K562 (cell line): Measurements from ENCODE around the gene BOLA1. TPM values are rescaled to one million over a fixed set of nuclear protein-coding genes. Genes with fewer than 3 reads are reported as not detected.

Experiments
- ATAC-seq: fragments of 200-7000 bp; cut with Tn5 transposase; 3 replicates; pipeline ENCODE4 v1.9.1; 2020; ENCODE audit warnings: moderate library complexity
- BruUV-seq: library from RNA; stranded (reverse); fragments of 400-500 nt; replicated peaks from 2 replicates; lab custom pipeline; 2021; lab: Mats Ljungman, UMichigan
- CTCF ChIA-PET: fragments of 300-600 bp; formaldehyde crosslinking; extraction: SDS; loops from one replicate; lab custom pipeline; 2021; ENCODE audit warnings: low intra/inter-chr PET ratio; lab: Yijun Ruan, JAX
- POLR2A ChIA-PET: fragments of 300-600, 350-650 bp; sonication (Branson Sonifier 250); formaldehyde crosslinking; extraction: SDS; loops from one replicate; lab custom pipeline; 2021; ENCODE audit warnings: antibody characterized with exemption, inconsistent platforms; lab: Yijun Ruan, JAX
- DNase-seq, 4 experiments: peaks; one replicate each; pipeline versions ENCODE4 v3.0.0 to v3.0.0-alpha.2; 2011 to 2018; ENCODE audit warnings: low spot score in 3 of 4, mixed read lengths in 3 of 4; ENCODE audit errors: extremely low read depth in 1 of 4
- FAIRE-seq: peaks from 2 replicates; lab custom pipeline; 2011; peaks lifted over from hg19 to GRCh38; lab: Jason Lieb, UNC
- H2AFZ ChIP-seq: 2 replicates; pipeline ENCODE4 v1.6.0; 2011; ENCODE audit warnings: low read depth, low read length, control low read depth, inconsistent platforms
- H3K27ac ChIP-seq: fragments of 200-600 bp; 3 replicates; pipeline ENCODE4 v1.8.0; 2011; ENCODE audit warnings: low read depth, mild to moderate bottlenecking, control low read depth, inconsistent platforms, low read length, moderate library complexity, mixed read lengths; ENCODE audit errors: extremely low read depth
- H3K27me3 ChIP-seq, 2 experiments: fragments of 300-600 bp in 1 of 2; 2 replicates in 1 of 2; 3 replicates in 1 of 2; pipeline versions ENCODE4 v1.6.0 to v1.8.0; 2011; ENCODE audit warnings: inconsistent platforms in 2 of 2, low read length in 2 of 2, mild to moderate bottlenecking in 1 of 2, mixed read lengths in 1 of 2, moderate library complexity in 1 of 2; ENCODE audit not compliant: control insufficient read depth in 2 of 2, insufficient read depth in 2 of 2
- H3K36me3 ChIP-seq: fragments of 300-600 bp; 3 replicates; pipeline ENCODE4 v1.8.0; 2011; ENCODE audit warnings: mild to moderate bottlenecking, low read length, inconsistent platforms; ENCODE audit not compliant: control insufficient read depth, insufficient read depth
- H3K4me1 ChIP-seq, 2 experiments: fragments of 200-600 bp in 1 of 2; replicated peaks in 1 of 2; 2 replicates in 1 of 2; 3 replicates in 1 of 2; pipeline versions ENCODE4 v1.5.1 to v1.8.0; 2011; ENCODE audit warnings: inconsistent platforms in 2 of 2, low read length in 2 of 2, mild to moderate bottlenecking in 1 of 2, mixed read lengths in 1 of 2, moderate library complexity in 1 of 2; ENCODE audit not compliant: control insufficient read depth in 2 of 2, insufficient read depth in 2 of 2
- H3K4me2 ChIP-seq: 2 replicates; pipeline ENCODE4 v1.6.1; 2011; ENCODE audit warnings: low read length, control low read depth, inconsistent platforms, mixed read lengths; ENCODE audit not compliant: insufficient read depth
- H3K4me3 ChIP-seq: fragments of 200-600 bp; sonication (generic), shearing (Covaris generic); 2 replicates; pipeline ENCODE4 v1.5.1; 2016; ENCODE audit warnings: control low read depth, inconsistent platforms
- H3K79me2 ChIP-seq: fragments of 200-600 bp; 3 replicates; pipeline ENCODE4 v1.8.0; 2011; ENCODE audit warnings: low read length, inconsistent platforms; ENCODE audit not compliant: control insufficient read depth, insufficient read depth
- H3K9ac ChIP-seq, 2 experiments: 2 replicates each; pipeline versions ENCODE4 v1.6.0 to v1.6.1; 2011; ENCODE audit warnings: low read depth in 2 of 2, low read length in 2 of 2, control low read depth in 1 of 2, inconsistent platforms in 1 of 2, mild to moderate bottlenecking in 1 of 2, mixed read lengths in 1 of 2; ENCODE audit not compliant: insufficient read depth in 1 of 2
- H3K9me1 ChIP-seq: one replicate; pipeline ENCODE4 v1.6.0; 2011; ENCODE audit warnings: inconsistent platforms, mild to moderate bottlenecking, low read length, moderate library complexity; ENCODE audit not compliant: control insufficient read depth, insufficient read depth
- H3K9me3 ChIP-seq: replicated peaks from 2 replicates; pipeline ENCODE4 v1.5.1; 2011; ENCODE audit warnings: low read depth, low read length, inconsistent platforms; ENCODE audit not compliant: control insufficient read depth, insufficient read depth
- H4K20me1 ChIP-seq: replicated peaks from 2 replicates; pipeline ENCODE4 v1.6.1; 2011; ENCODE audit warnings: low read length, inconsistent platforms, mixed read lengths; ENCODE audit not compliant: control insufficient read depth, insufficient read depth
- ARNT ChIP-seq, 2 experiments: fragments of 450-650 bp; IDR thresholded peaks; 2 replicates each; pipeline ENCODE4 v1.6.1; 2016; ENCODE audit warnings: mild to moderate bottlenecking in 1 of 2
- EP300 ChIP-seq: IDR thresholded peaks from 2 replicates; pipeline ENCODE4 v1.6.1; 2012; ENCODE audit warnings: low read length, improper control_type of control experiment
- KDM5B ChIP-seq: fragments of 200-600 bp; sonication (generic); IDR thresholded peaks from 2 replicates; pipeline ENCODE4 v1.6.1; 2012; ENCODE audit warnings: low read depth, mild to moderate bottlenecking, moderate library complexity, low read length, control low read depth, inconsistent platforms; ENCODE audit not compliant: insufficient replicate concordance
- NR4A1 ChIP-seq, 2 experiments: fragments of 250-450 bp in 1 of 2; fragments of 450-650 bp in 1 of 2; sonication (Bioruptor Pico) in 1 of 2; IDR thresholded peaks; 2 replicates each; pipeline versions ENCODE4 v1.4.0 to v1.6.1; 2016 to 2020; ENCODE audit warnings: mild to moderate bottlenecking in 2 of 2, missing compliant biosample characterization in 1 of 2, missing genetic modification characterization in 1 of 2, moderate library complexity in 1 of 2
- POLR2B ChIP-seq: fragments of 450-650 bp; IDR thresholded peaks from 2 replicates; pipeline ENCODE4 v1.6.1; 2018; ENCODE audit warnings: low read depth; ENCODE audit not compliant: partially characterized antibody
- SRF ChIP-seq, 2 experiments: fragments of 250-450, 450-650 bp in 1 of 2; sonication (Bioruptor Pico) in 1 of 2; sonication (generic) in 1 of 2; formaldehyde crosslinking; IDR thresholded peaks; 2 replicates each; pipeline versions ENCODE4 v1.5.0 to v1.5.1; 2020 to 2022; ENCODE audit warnings: mild to moderate bottlenecking in 1 of 2, missing genetic modification reagents in 1 of 2
- SRSF3 ChIP-seq: fragments of 200-400 bp; formaldehyde crosslinking; IDR thresholded peaks from 2 replicates; pipeline ENCODE4 v1.6.1; 2016; ENCODE audit warnings: mild to moderate bottlenecking, low read length, moderate library complexity; ENCODE audit not compliant: insufficient read depth
- THRAP3 ChIP-seq: fragments of 450-650 bp; IDR thresholded peaks from 2 replicates; pipeline ENCODE4 v1.6.1; 2016; ENCODE audit warnings: mild to moderate bottlenecking, inconsistent platforms, borderline replicate concordance
- ZKSCAN1 ChIP-seq: fragments of 150-350 bp; IDR thresholded peaks from 2 replicates; pipeline ENCODE4 v1.6.1; 2016; ENCODE audit warnings: low read depth, low read length
- ZNF263 ChIP-seq: sonication (generic); formaldehyde crosslinking; IDR thresholded peaks from 2 replicates; pipeline ENCODE4 v1.8.0; 2022; ENCODE audit warnings: mild to moderate bottlenecking, missing genetic modification reagents, borderline replicate concordance
- WGBS: fragments of 100-300 bp; shearing (Covaris generic); methylation state at CpG from one replicate; pipeline ENCODE4 v1.1.6; 2016; ENCODE audit warnings: low coverage, mixed read lengths; ENCODE audit not compliant: insufficient coverage; ENCODE audit errors: missing lambda C conversion rate; 5-methylcytosine and 5-hydroxymethylcytosine counted together
- in situ Hi-C: fragments of 300-500 bp; cut with MboI; formaldehyde crosslinking; loops from 4 replicates; pipeline ENCODE4 v1.15.0; 2018; ENCODE audit warnings: inconsistent platforms, mixed read lengths
- intact Hi-C: fragments of 100-400 bp; cut with micrococcal nuclease; formaldehyde crosslinking; loops from 2 replicates; pipeline ENCODE4 v1.14.2; 2022
- polyA plus RNA-seq, 8 experiments: library from polyadenylated mRNA; depleted of rRNA in 4 of 8; stranded (reverse) in 5 of 8; unstranded in 3 of 8; fragments of >200 nt; fragmentation: Nextera tagmentation in 2 of 8; fragmentation: Illumina TruSeq in 1 of 8; extraction: Ambion mirVana in 2 of 8; extraction: Trizol in 1 of 8; gene quantifications; 2 replicates each; pipeline versions ENCODE4 v1.2.1 to v1.2.3, GENCODE V29; 2011 to 2014; ENCODE audit warnings: inconsistent platforms in 1 of 8, missing spikeins in 1 of 8
- total RNA-seq, 7 experiments: library from RNA; depleted of rRNA in 6 of 7; stranded (reverse); fragments of >200 nt in 6 of 7; fragmentation: Illumina TruSeq in 2 of 7; extraction: Trizol in 2 of 7; gene quantifications; 2 replicates each; pipeline versions ENCODE4 v1.2.1 to v1.2.3, GENCODE V29; 2011 to 2021; ENCODE audit warnings: low replicate concordance in 1 of 7

Gene BOLA1
- total and polyA plus RNA-seq, 9 of the 15 experiments (the other 6 are each of a cell fraction or from before 2014, with no cell fraction given), result 0.18 to 1.2 (median 0.40) TPM; not detected in 2

DNA sequence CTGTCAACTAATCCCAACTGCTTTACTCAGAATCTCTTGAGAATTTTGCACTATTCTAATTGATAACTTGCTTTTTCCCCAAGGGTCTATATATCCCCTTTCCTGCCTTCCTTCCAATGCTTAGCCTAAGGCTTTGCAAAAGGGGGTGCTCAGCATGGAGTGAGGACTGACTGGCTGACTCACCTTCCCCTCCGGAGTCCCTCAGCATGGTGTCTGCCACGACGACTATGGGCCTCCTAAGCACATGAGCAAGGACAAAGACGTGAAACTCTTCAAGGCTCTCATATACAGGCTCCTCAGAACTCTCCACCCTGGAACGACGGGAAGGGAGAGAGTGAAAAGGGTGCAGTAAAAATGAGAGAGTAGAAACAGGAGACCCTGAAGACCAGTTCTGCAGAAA, 50.5 kb downstream of the BOLA1 start:
- ChIA-PET CTCF (no interaction called here), POLR2A (interaction anchor here (0.6 to 1.0 kb wide), 2 partner anchors 38 to 85 kb away, joined by 3 to 4 read pairs; no protein-coding TSS in a partner anchor)
- in situ Hi-C loops (no loop called here), intact Hi-C loops (no loop called here)
- no peak for ATAC-seq
- Histone ChIP-seq H3K9ac (no peak overlapping the region), H3K36me3 (peaks cover 36% of the 10 kb centered on the region), H4K20me1 (no peaks in the 10 kb centered on the region), H3K79me2 (no peaks in the 10 kb centered on the region), H3K4me3 (no peak overlapping the region), H3K4me2 (no peak overlapping the region), H3K9me3 (no peaks in the 10 kb centered on the region), H3K27me3 (no peaks in the 10 kb centered on the region), H3K9me1 (no peaks in the 10 kb centered on the region), H2AFZ (no peak overlapping the region), H3K4me1 (no peaks in the 10 kb centered on the region), H3K27ac (no peak overlapping the region)
- BruUV-seq, result no TSS peak
- no peak for TF ChIP-seq KDM5B
- no peak for TF ChIP-seq EP300
- TF ChIP-seq SRSF3, result no peak
- TF ChIP-seq SRF (CRISPR knock-in tag; IDR thresholded peaks at IDR 0.05), result no peak
- TF ChIP-seq ZKSCAN1, result no peak
- no peak for TF ChIP-seq NR4A1 (CRISPR knock-in tag; IDR thresholded peaks at IDR 0.05)
- no peak for TF ChIP-seq NR4A1 (tag; IDR thresholded peaks at IDR 0.05)
- TF ChIP-seq THRAP3, result no peak
- no peak for TF ChIP-seq POLR2B
- TF ChIP-seq ARNT (IDR thresholded peaks at IDR 0.05), result no peak
- TF ChIP-seq ZNF263, result no peak
- FAIRE-seq, result no peak
- no peak for DNase-seq
- 77% methylated on average over 6 of the region's 6 CpGs for WGBS

Other genes starting within 250 kb of the BOLA1 start
- not detected in 2 replicates for gene FCGR1A, start 116.9 kb upstream of the BOLA1 start, total RNA-seq (2014; rRNA removed)
- gene FCGR1A, start 116.9 kb upstream of the BOLA1 start, total RNA-seq (2014; rRNA removed; fragmentation: Illumina TruSeq; extraction: Trizol), result not detected in 2 replicates
- gene FCGR1A, start 116.9 kb upstream of the BOLA1 start, total RNA-seq (2015; rRNA removed; fragmentation: Illumina TruSeq; extraction: Trizol), result 0.19 and 0.29 TPM in 2 replicates
- gene FCGR1A, start 116.9 kb upstream of the BOLA1 start, total RNA-seq (2021), result not detected in 2 replicates
- 0.13 and 0.18 TPM in 2 replicates for gene FCGR1A, start 116.9 kb upstream of the BOLA1 start, polyA plus RNA-seq (2011; rRNA removed)
- 0.10 and 0.17 TPM in 2 replicates for gene FCGR1A, start 116.9 kb upstream of the BOLA1 start, polyA plus RNA-seq (2014; fragmentation: Illumina TruSeq; extraction: Trizol)
- under 1 TPM; 0.14 to 0.23 TPM for gene FCGR1A, start 116.9 kb upstream of the BOLA1 start, polyA plus RNA-seq (2014; fragmentation: Nextera tagmentation; extraction: Ambion mirVana)
- 0.20 and 0.46 TPM in 2 replicates for gene FCGR1A, start 116.9 kb upstream of the BOLA1 start, polyA plus RNA-seq (2014; rRNA removed)
- 0.08 and 0.09 TPM in 2 replicates for gene SV2A, start 18.3 kb downstream of the BOLA1 start, total RNA-seq (2014; rRNA removed)
- gene SV2A, start 18.3 kb downstream of the BOLA1 start, total RNA-seq (2014; rRNA removed; fragmentation: Illumina TruSeq; extraction: Trizol), result 0.06 and 0.11 TPM in 2 replicates
- gene SV2A, start 18.3 kb downstream of the BOLA1 start, total RNA-seq (2015; rRNA removed; fragmentation: Illumina TruSeq; extraction: Trizol), result 0.04 and 0.07 TPM in 2 replicates
- gene SV2A, start 18.3 kb downstream of the BOLA1 start, total RNA-seq (2021), result 0.20 and 0.22 TPM in 2 replicates
- gene SV2A, start 18.3 kb downstream of the BOLA1 start, polyA plus RNA-seq (2011; rRNA removed), result 0.12 and 0.14 TPM in 2 replicates
- 0.10 and 0.30 TPM in 2 replicates for gene SV2A, start 18.3 kb downstream of the BOLA1 start, polyA plus RNA-seq (2014; fragmentation: Illumina TruSeq; extraction: Trizol)
- gene SV2A, start 18.3 kb downstream of the BOLA1 start, polyA plus RNA-seq (2014; fragmentation: Nextera tagmentation; extraction: Ambion mirVana), result under 1 TPM in 1 of 2 experiments, not detected in 1; 0.10 TPM
- 0.16 and 0.20 TPM in 2 replicates for gene SV2A, start 18.3 kb downstream of the BOLA1 start, polyA plus RNA-seq (2014; rRNA removed)
- gene SF3B4, start 28.2 kb downstream of the BOLA1 start, total RNA-seq (2014; rRNA removed), result 11.0 and 13.0 TPM in 2 replicates
- 28.2 and 28.4 TPM in 2 replicates for gene SF3B4, start 28.2 kb downstream of the BOLA1 start, total RNA-seq (2014; rRNA removed; fragmentation: Illumina TruSeq; extraction: Trizol)
- gene SF3B4, start 28.2 kb downstream of the BOLA1 start, total RNA-seq (2015; rRNA removed; fragmentation: Illumina TruSeq; extraction: Trizol), result 30.0 and 31.3 TPM in 2 replicates
- gene SF3B4, start 28.2 kb downstream of the BOLA1 start, total RNA-seq (2021), result 78.5 and 87.1 TPM in 2 replicates
- gene SF3B4, start 28.2 kb downstream of the BOLA1 start, polyA plus RNA-seq (2011; rRNA removed), result 18.1 and 33.3 TPM in 2 replicates
- 88.0 and 101 TPM in 2 replicates for gene SF3B4, start 28.2 kb downstream of the BOLA1 start, polyA plus RNA-seq (2014; fragmentation: Illumina TruSeq; extraction: Trizol)
- gene SF3B4, start 28.2 kb downstream of the BOLA1 start, polyA plus RNA-seq (2014; fragmentation: Nextera tagmentation; extraction: Ambion mirVana), result 1 to 10 TPM; 3.0 to 8.3 TPM
- 22.8 and 26.1 TPM in 2 replicates for gene SF3B4, start 28.2 kb downstream of the BOLA1 start, polyA plus RNA-seq (2014; rRNA removed)
- gene MTMR11, start 37.3 kb downstream of the BOLA1 start, total RNA-seq (2014; rRNA removed), result 0.09 and 0.53 TPM in 2 replicates
- gene MTMR11, start 37.3 kb downstream of the BOLA1 start, total RNA-seq (2014; rRNA removed; fragmentation: Illumina TruSeq; extraction: Trizol), result 0.38 and 0.51 TPM in 2 replicates
- gene MTMR11, start 37.3 kb downstream of the BOLA1 start, total RNA-seq (2015; rRNA removed; fragmentation: Illumina TruSeq; extraction: Trizol), result 0.38 and 0.40 TPM in 2 replicates
- 0.56 and 1.3 TPM in 2 replicates for gene MTMR11, start 37.3 kb downstream of the BOLA1 start, total RNA-seq (2021)
- 1.6 and 1.8 TPM in 2 replicates for gene MTMR11, start 37.3 kb downstream of the BOLA1 start, polyA plus RNA-seq (2011; rRNA removed)
- gene MTMR11, start 37.3 kb downstream of the BOLA1 start, polyA plus RNA-seq (2014; fragmentation: Illumina TruSeq; extraction: Trizol), result 0.73 and 0.76 TPM in 2 replicates
- under 1 TPM; 0.34 to 0.45 TPM for gene MTMR11, start 37.3 kb downstream of the BOLA1 start, polyA plus RNA-seq (2014; fragmentation: Nextera tagmentation; extraction: Ambion mirVana)
- 0.60 and 1.0 TPM in 2 replicates for gene MTMR11, start 37.3 kb downstream of the BOLA1 start, polyA plus RNA-seq (2014; rRNA removed)
- 6.7 and 6.9 TPM in 2 replicates for gene OTUD7B, start 111.2 kb downstream of the BOLA1 start, total RNA-seq (2014; rRNA removed)
- gene OTUD7B, start 111.2 kb downstream of the BOLA1 start, total RNA-seq (2014; rRNA removed; fragmentation: Illumina TruSeq; extraction: Trizol), result 8.4 and 9.4 TPM in 2 replicates
- 8.6 and 8.7 TPM in 2 replicates for gene OTUD7B, start 111.2 kb downstream of the BOLA1 start, total RNA-seq (2015; rRNA removed; fragmentation: Illumina TruSeq; extraction: Trizol)
- gene OTUD7B, start 111.2 kb downstream of the BOLA1 start, total RNA-seq (2021), result 16.4 and 18.8 TPM in 2 replicates
- 6.7 and 7.4 TPM in 2 replicates for gene OTUD7B, start 111.2 kb downstream of the BOLA1 start, polyA plus RNA-seq (2011; rRNA removed)
- gene OTUD7B, start 111.2 kb downstream of the BOLA1 start, polyA plus RNA-seq (2014; fragmentation: Illumina TruSeq; extraction: Trizol), result 8.9 and 10.9 TPM in 2 replicates
- gene OTUD7B, start 111.2 kb downstream of the BOLA1 start, polyA plus RNA-seq (2014; fragmentation: Nextera tagmentation; extraction: Ambion mirVana), result under 1 TPM; 0.96 TPM
- gene OTUD7B, start 111.2 kb downstream of the BOLA1 start, polyA plus RNA-seq (2014; rRNA removed), result 4.5 and 5.5 TPM in 2 replicates
- 17.9 and 21.3 TPM in 2 replicates for gene VPS45, start 168.2 kb downstream of the BOLA1 start, total RNA-seq (2014; rRNA removed)
- gene VPS45, start 168.2 kb downstream of the BOLA1 start, total RNA-seq (2014; rRNA removed; fragmentation: Illumina TruSeq; extraction: Trizol), result 42.6 and 44.6 TPM in 2 replicates
- gene VPS45, start 168.2 kb downstream of the BOLA1 start, total RNA-seq (2015; rRNA removed; fragmentation: Illumina TruSeq; extraction: Trizol), result 34.1 and 34.4 TPM in 2 replicates
- gene VPS45, start 168.2 kb downstream of the BOLA1 start, total RNA-seq (2021), result 27.0 and 27.4 TPM in 2 replicates
- 37.1 and 48.2 TPM in 2 replicates for gene VPS45, start 168.2 kb downstream of the BOLA1 start, polyA plus RNA-seq (2011; rRNA removed)
- gene VPS45, start 168.2 kb downstream of the BOLA1 start, polyA plus RNA-seq (2014; fragmentation: Illumina TruSeq; extraction: Trizol), result 30.8 and 38.3 TPM in 2 replicates
- 10 to 100 TPM; 21.3 to 43.6 TPM for gene VPS45, start 168.2 kb downstream of the BOLA1 start, polyA plus RNA-seq (2014; fragmentation: Nextera tagmentation; extraction: Ambion mirVana)
- gene VPS45, start 168.2 kb downstream of the BOLA1 start, polyA plus RNA-seq (2014; rRNA removed), result 24.1 and 31.5 TPM in 2 replicates